ENCODE measurements around the gene GLDN.

DNA sequence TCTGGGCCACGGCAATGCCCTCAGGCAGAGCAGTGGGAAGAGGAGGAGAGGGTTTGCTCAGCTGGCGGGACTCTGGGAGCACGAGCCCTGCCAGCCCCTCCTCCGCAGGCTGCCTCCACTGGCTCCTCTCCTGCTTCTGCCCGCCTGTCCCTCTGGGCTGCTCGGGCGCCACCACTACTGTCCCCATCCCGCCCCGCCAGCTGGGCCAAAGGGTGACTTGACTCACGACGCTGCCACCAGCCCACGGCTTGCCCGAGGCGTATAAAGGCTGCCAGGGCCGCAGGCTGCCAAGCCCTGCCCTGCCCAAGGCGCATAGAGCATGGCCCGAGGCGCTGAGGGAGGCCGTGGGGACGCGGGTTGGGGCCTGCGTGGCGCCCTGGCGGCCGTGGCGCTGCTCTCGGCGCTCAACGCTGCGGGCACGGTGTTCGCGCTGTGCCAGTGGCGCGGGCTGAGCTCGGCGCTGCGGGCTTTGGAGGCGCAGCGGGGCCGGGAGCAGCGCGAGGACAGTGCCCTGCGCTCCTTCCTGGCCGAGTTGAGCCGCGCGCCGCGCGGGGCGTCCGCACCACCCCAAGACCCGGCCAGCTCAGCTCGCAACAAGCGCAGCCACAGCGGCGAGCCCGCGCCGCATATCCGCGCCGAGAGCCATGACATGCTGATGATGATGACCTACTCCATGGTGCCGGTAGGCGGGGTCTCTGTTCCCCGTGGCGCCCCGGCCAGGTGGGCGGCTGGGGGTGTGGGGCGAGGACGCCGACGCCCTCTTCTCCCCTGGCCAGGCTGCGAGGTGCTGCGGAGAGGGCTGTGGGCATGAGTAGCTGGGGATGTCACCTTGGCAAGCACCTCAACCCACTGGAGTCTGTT lies at the start of gene GLDN:
- TF ChIP-seq EP300 (IDR thresholded peaks at IDR 0.05; ENCODE audit: borderline replicate concordance in 1 of 2, low read depth in 1 of 2, low read length in 1 of 2): no peak
- TF ChIP-seq, protein P1, sequence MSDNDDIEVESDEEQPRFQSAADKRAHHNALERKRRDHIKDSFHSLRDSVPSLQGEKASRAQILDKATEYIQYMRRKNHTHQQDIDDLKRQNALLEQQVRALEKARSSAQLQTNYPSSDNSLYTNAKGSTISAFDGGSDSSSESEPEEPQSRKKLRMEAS (IDR thresholded peaks at IDR 0.05; ENCODE audit: low read depth): no peak

All from SK-N-SH (cell line).